HepG2 (cell line): ENCODE measurements around the gene TRMT112. TPM values are rescaled to one million over a fixed set of nuclear protein-coding genes. Genes with fewer than 3 reads are reported as not detected.

Experiments
- ATAC-seq: fragments of 200-7000 bp; cut with Tn5 transposase; 3 replicates; pipeline ENCODE4 v1.9.1; 2020; ENCODE audit warnings: mild to moderate bottlenecking, moderate library complexity
- Bru-seq: library from RNA; stranded (reverse); fragments of 400-500 nt; gene quantifications from one replicate; lab custom pipeline; 2021; lab: Mats Ljungman, UMichigan
- BruChase-seq, 2 experiments: library from RNA; stranded (reverse); fragments of 400-500 nt; gene quantifications; one replicate each; lab custom pipeline; 2021; lab: Mats Ljungman, UMichigan
- BruUV-seq: library from RNA; stranded (reverse); fragments of 400-500 nt; replicated peaks from 2 replicates; lab custom pipeline; 2021; lab: Mats Ljungman, UMichigan
- CTCF ChIA-PET: fragments of 300-600 bp; formaldehyde crosslinking; extraction: SDS; loops from one replicate; lab custom pipeline; 2021; ENCODE audit warnings: low total read pairs, inconsistent platforms, low intra/inter-chr PET ratio; lab: Yijun Ruan, JAX
- POLR2A ChIA-PET: fragments of 350-600 bp; sonication (Branson Sonifier 250); formaldehyde crosslinking; loops from one replicate; lab custom pipeline; 2020; ENCODE audit warnings: antibody characterized with exemption, inconsistent platforms; lab: Yijun Ruan, JAX
- DNase-seq: peaks from one replicate; pipeline ENCODE4 v3.0.0-alpha.2; 2015; ENCODE audit warnings: low spot score
- FAIRE-seq: peaks from 3 replicates; lab custom pipeline; 2011; peaks lifted over from hg19 to GRCh38; lab: Jason Lieb, UNC
- H2AFZ ChIP-seq: one replicate; pipeline ENCODE4 v1.6.1; 2011; ENCODE audit warnings: low read length, inconsistent platforms
- H3K27ac ChIP-seq: fragments of 300-600 bp; 3 replicates; pipeline ENCODE4 v1.8.0; 2011; ENCODE audit warnings: mixed run types, mild to moderate bottlenecking, mixed read lengths, low read length, inconsistent platforms; ENCODE audit not compliant: insufficient read depth; ENCODE audit errors: extremely low read length
- H3K27me3 ChIP-seq, 2 experiments: fragments of 200-600 bp in 1 of 2; 2 replicates in 1 of 2; 3 replicates in 1 of 2; pipeline versions ENCODE4 v1.6.0 to v1.8.0; 2011; ENCODE audit warnings: low read length in 2 of 2, mild to moderate bottlenecking in 2 of 2, moderate library complexity in 2 of 2, inconsistent platforms in 1 of 2; ENCODE audit not compliant: insufficient read depth in 2 of 2, control insufficient read depth in 1 of 2
- H3K36me3 ChIP-seq, 2 experiments: fragments of 200-600 bp in 1 of 2; replicated peaks in 1 of 2; 2 replicates in 1 of 2; 3 replicates in 1 of 2; pipeline versions ENCODE4 v1.5.1 to v1.8.0; 2011; ENCODE audit warnings: low read length in 2 of 2, inconsistent platforms in 1 of 2; ENCODE audit not compliant: insufficient read depth in 2 of 2, control insufficient read depth in 1 of 2
- H3K4me1 ChIP-seq: 2 replicates; pipeline ENCODE4 v1.5.1; 2012; ENCODE audit warnings: low read length, inconsistent platforms; ENCODE audit not compliant: insufficient read depth
- H3K4me2 ChIP-seq: 2 replicates; pipeline ENCODE4 v1.6.0; 2011; ENCODE audit warnings: low read depth, low read length, inconsistent platforms
- H3K4me3 ChIP-seq, 3 experiments: fragments of 200-600 bp in 1 of 3; sonication (generic), shearing (Covaris generic) in 1 of 3; replicated peaks in 1 of 3; 2 replicates each; pipeline ENCODE4 v1.5.1; 2011 to 2016; ENCODE audit warnings: low read length in 3 of 3, inconsistent platforms in 2 of 3, low read depth in 2 of 3, mild to moderate bottlenecking in 2 of 3, control low read depth in 1 of 3, mixed read lengths in 1 of 3; ENCODE audit not compliant: insufficient read depth in 1 of 3
- H3K79me2 ChIP-seq: one replicate; pipeline ENCODE4 v1.6.1; 2011; ENCODE audit warnings: low read length, inconsistent platforms; ENCODE audit not compliant: insufficient read depth
- H3K9ac ChIP-seq: 2 replicates; pipeline ENCODE4 v1.6.0; 2011; ENCODE audit warnings: mild to moderate bottlenecking, low read depth, low read length, inconsistent platforms; ENCODE audit not compliant: insufficient read depth
- H3K9me3 ChIP-seq: 2 replicates; pipeline ENCODE4 v1.5.1; 2012; ENCODE audit warnings: mild to moderate bottlenecking, low read length
- H4K20me1 ChIP-seq: 2 replicates; pipeline ENCODE4 v1.6.0; 2011; ENCODE audit warnings: inconsistent platforms, mild to moderate bottlenecking, low read length, moderate library complexity; ENCODE audit not compliant: insufficient read depth
- FOXC1 ChIP-seq: sonication (generic); formaldehyde crosslinking; IDR thresholded peaks from 2 replicates; pipeline ENCODE4 v1.8.0; 2022; ENCODE audit warnings: mild to moderate bottlenecking, missing genetic modification reagents, borderline replicate concordance
- GTF2F1 ChIP-seq: fragments of 150-350 bp; IDR thresholded peaks from 2 replicates; pipeline ENCODE4 v1.6.1; 2014; ENCODE audit warnings: low read length
- WGBS: methylation state at CpG from one replicate; pipeline ENCODE4 v1.1.6; 2017; ENCODE audit warnings: low lambda C conversion rate; 5-methylcytosine and 5-hydroxymethylcytosine counted together
- in situ Hi-C: cut with HindIII; loops from 2 replicates; pipeline ENCODE4 v1.10.0; 2017; ENCODE audit warnings: low pct_unique_long_range_greater_than_20kb; ENCODE audit not compliant: extremely low pct_ligation_motif_present
- intact Hi-C: fragments of 100-400 bp; cut with micrococcal nuclease; formaldehyde crosslinking; loops from one replicate; pipeline ENCODE4 v1.10.0; 2022; ENCODE audit not compliant: unreplicated experiment
- long read RNA-seq, 2 experiments: library from RNA in 1 of 2; library from polyadenylated mRNA in 1 of 2; stranded (forward) in 1 of 2; unstranded in 1 of 2; transcript quantifications; one replicate each; pipeline ENCODE4 v2.0.0, GENCODE V29; 2019 to 2022
- polyA minus RNA-seq, 3 experiments: library from RNA; depleted of rRNA, polyadenylated mRNA; stranded (reverse); fragments of >200 nt; gene quantifications; 2 replicates each; pipeline ENCODE4 v1.2.3, GENCODE V29; 2011; ENCODE audit warnings: low replicate concordance in 1 of 3
- polyA plus RNA-seq, 8 experiments: library from polyadenylated mRNA; depleted of rRNA in 3 of 8; stranded (reverse) in 7 of 8; unstranded in 1 of 8; fragments of >200 nt; fragmentation: Illumina TruSeq in 4 of 8; extraction: Trizol in 4 of 8; gene quantifications; 2 replicates each; pipeline versions ENCODE4 v1.2.1 to v1.2.3, GENCODE V29; 2011 to 2016; ENCODE audit warnings: low read depth in 4 of 8, missing spikeins in 1 of 8, mixed read lengths in 1 of 8; ENCODE audit not compliant: insufficient read depth in 1 of 8
- total RNA-seq, 5 experiments: library from RNA; depleted of rRNA; stranded (reverse); fragments of >200 nt; fragmentation: Illumina TruSeq; extraction: Trizol; gene quantifications; 2 replicates each; pipeline ENCODE4 v1.2.3, GENCODE V29; 2016; ENCODE audit warnings: low read depth in 1 of 5
- TF ChIP-seq, protein P1 (sequence below): sonication (generic); formaldehyde crosslinking; IDR thresholded peaks from 2 replicates; pipeline ENCODE4; 2020; ENCODE audit warnings: missing genetic modification reagents, mild to moderate bottlenecking, borderline replicate concordance
- TF ChIP-seq, protein P2 (sequence below): sonication (generic); formaldehyde crosslinking; IDR thresholded peaks from 2 replicates; pipeline ENCODE4 v1.4.0; 2020; ENCODE audit warnings: missing genetic modification reagents, low read depth, mild to moderate bottlenecking, borderline replicate concordance
- TF ChIP-seq, protein P3 (sequence below): sonication (generic); formaldehyde crosslinking; IDR thresholded peaks from 2 replicates; pipeline ENCODE4 v1.8.1; 2022; ENCODE audit warnings: low read depth, mild to moderate bottlenecking, missing genetic modification reagents

Gene TRMT112
- total RNA-seq (2016; rRNA removed; fragmentation: Illumina TruSeq; extraction: Trizol) (409 and 492 TPM in 2 replicates), polyA plus RNA-seq (2011; rRNA removed) (151 and 186 TPM in 2 replicates), polyA minus RNA-seq (2011; rRNA and poly(A)+ RNA removed; ENCODE audit: low replicate concordance) (77.3 and 151 TPM in 2 replicates), Bru-seq, nascent RNA (percentile 92 among the genes with signal in this experiment), BruChase-seq, experiment 1, labeled RNA remaining after a 6-hour chase (percentile 99 among the genes with signal in this experiment), BruChase-seq, experiment 2, labeled RNA remaining after a 2-hour chase (percentile 97 among the genes with signal in this experiment)
- 143 and 170 TPM in 2 replicates for total RNA-seq (2016; cell fraction: cytosol; rRNA removed; fragmentation: Illumina TruSeq; extraction: Trizol; ENCODE audit: low read depth)
- 431 and 531 TPM in 2 replicates for total RNA-seq (2016; cell fraction: insoluble cytoplasmic fraction; rRNA removed; fragmentation: Illumina TruSeq; extraction: Trizol)
- 166 and 190 TPM in 2 replicates for total RNA-seq (2016; cell fraction: membrane; rRNA removed; fragmentation: Illumina TruSeq; extraction: Trizol)
- total RNA-seq (2016; cell fraction: nucleus; rRNA removed; fragmentation: Illumina TruSeq; extraction: Trizol), result 130 and 144 TPM in 2 replicates
- polyA plus RNA-seq (2011; cell fraction: cytosol; rRNA removed), result 301 and 330 TPM in 2 replicates
- 78.5 and 80.8 TPM in 2 replicates for polyA plus RNA-seq (2011; cell fraction: nucleus; rRNA removed)
- 233 and 237 TPM in 2 replicates for polyA plus RNA-seq (2012)
- 138 and 154 TPM in 2 replicates for polyA plus RNA-seq (2016; cell fraction: cytosol; fragmentation: Illumina TruSeq; extraction: Trizol; ENCODE audit: low read depth)
- 410 and 435 TPM in 2 replicates for polyA plus RNA-seq (2016; cell fraction: insoluble cytoplasmic fraction; fragmentation: Illumina TruSeq; extraction: Trizol; ENCODE audit: low read depth)
- polyA plus RNA-seq (2016; cell fraction: membrane; fragmentation: Illumina TruSeq; extraction: Trizol; ENCODE audit: low read depth), result 153 and 156 TPM in 2 replicates
- 204 and 210 TPM in 2 replicates for polyA plus RNA-seq (2016; cell fraction: nucleus; fragmentation: Illumina TruSeq; extraction: Trizol; ENCODE audit: insufficient read depth, low read depth)
- polyA minus RNA-seq (2011; cell fraction: cytosol; rRNA and poly(A)+ RNA removed), result 51.7 and 73.4 TPM in 2 replicates
- polyA minus RNA-seq (2011; cell fraction: nucleus; rRNA and poly(A)+ RNA removed), result 24.2 and 30.1 TPM in 2 replicates
- long read RNA-seq, experiment 1, transcript TRMT112-201 (4 exons, 561 nt), result minor isoform, 7 of 227 reads
- long read RNA-seq, experiment 1, transcript TRMT112-206 (4 exons, 1,106 nt), result major isoform, 212 of 227 reads
- long read RNA-seq, experiment 1, partial matches to known transcripts, result 0 of 227 reads
- long read RNA-seq, experiment 1, other reads (novel, unspliced or antisense), result 1 of 227 reads
- long read RNA-seq, experiment 2, transcript TRMT112-205 (3 exons, 659 nt), result minor isoform, 5 of 233 reads
- long read RNA-seq, experiment 2, transcript TRMT112-203 (3 exons, 823 nt), result minor isoform, 17 of 233 reads
- long read RNA-seq, experiment 2, transcript TRMT112-206 (4 exons, 1,106 nt), result major isoform, 199 of 233 reads
- long read RNA-seq, experiment 2, partial matches to known transcripts, result 0 of 233 reads
- long read RNA-seq, experiment 2, other reads (novel, unspliced or antisense), result 5 of 233 reads

DNA sequence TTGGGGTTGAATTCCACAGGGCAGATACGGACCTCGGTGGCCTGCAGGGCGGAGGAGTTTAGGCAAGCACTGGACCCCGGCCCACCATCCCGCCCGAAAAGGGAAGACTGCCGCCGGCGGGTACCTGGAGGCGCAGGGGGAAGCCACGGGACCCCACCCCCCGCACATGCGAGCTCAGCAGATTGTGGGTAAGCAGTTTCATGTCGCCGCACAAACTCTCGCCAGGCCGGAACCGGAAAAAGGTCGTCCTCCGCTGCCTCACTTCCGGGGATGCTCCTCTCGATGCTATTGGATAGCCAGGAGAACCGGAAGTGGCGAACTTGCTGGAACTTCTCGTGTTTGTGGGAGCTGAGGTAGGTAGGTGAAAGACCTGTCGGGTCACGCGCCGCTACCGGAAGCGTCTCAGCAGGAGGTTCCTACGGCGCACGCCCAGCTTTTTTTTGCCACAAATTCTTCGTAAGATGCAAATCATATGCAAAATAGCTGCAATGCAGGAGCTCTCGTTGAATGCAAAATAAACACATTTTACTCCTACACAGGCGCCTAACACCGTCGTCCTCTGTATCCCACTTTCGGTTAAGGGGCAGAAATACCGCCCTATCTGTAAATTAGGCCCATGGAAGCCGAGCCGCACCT is at the start of gene TRMT112:
Gene TRMT112, minus strand, starts transcription at position 235 of the 636 bp plus-strand sequence. Its CDS starts 33 bp downstream, at position 202.
- CTCF ChIA-PET, result interaction anchor here (0.7 kb wide), 1 partner anchor 38 kb away, joined by 4 read pairs; no protein-coding TSS in a partner anchor
- in situ Hi-C loops (no loop called here), intact Hi-C loops (loop anchor here (2.0 kb wide), 1 partner anchor 41 kb away; the partner anchor contains the start of gene RPS6KA4)
- H3K79me2 ChIP-seq, result peaks cover 15% of the 10 kb centered on the region
- DNase-seq (peak; percentile 99), ATAC-seq (peak; percentile 87), FAIRE-seq (peak; percentile 99)
- peak within 1 kb of the TSS; percentile 94 for H3K9ac ChIP-seq
- H3K36me3 ChIP-seq, result peaks cover 1 to 33% of the 10 kb centered on the region in 2 experiments; a peak in 3 of 5 replicates
- H3K4me1 ChIP-seq, result peaks cover 22% of the 10 kb centered on the region
- no peaks in the 10 kb centered on the region for H3K9me3 ChIP-seq
- H4K20me1 ChIP-seq, result no peaks in the 10 kb centered on the region
- no peaks in the 10 kb centered on the region; a peak in 1 of 5 replicates for H3K27me3 ChIP-seq
- no peak within 1 kb of the TSS for H2AFZ ChIP-seq
- no TSS peak for BruUV-seq
- peak within 1 kb of the TSS; percentile 98 for H3K27ac ChIP-seq
- POLR2A ChIA-PET, result interaction anchor here (0.6 to 4.5 kb wide), 27 partner anchors 8 to 461 kb away, joined by 3 to 103 read pairs (median 6); partner anchors contain the start of genes BAD, CATSPERZ, ESRRA and FKBP2
- H3K4me3 ChIP-seq, result peak within 1 kb of the TSS; percentile 97 to 99 (median 99)
- H3K4me2 ChIP-seq, result peak within 1 kb of the TSS; percentile 99
- WGBS, result 2% methylated on average over 19 of the region's 43 CpGs
- TF ChIP-seq, protein P1, sequence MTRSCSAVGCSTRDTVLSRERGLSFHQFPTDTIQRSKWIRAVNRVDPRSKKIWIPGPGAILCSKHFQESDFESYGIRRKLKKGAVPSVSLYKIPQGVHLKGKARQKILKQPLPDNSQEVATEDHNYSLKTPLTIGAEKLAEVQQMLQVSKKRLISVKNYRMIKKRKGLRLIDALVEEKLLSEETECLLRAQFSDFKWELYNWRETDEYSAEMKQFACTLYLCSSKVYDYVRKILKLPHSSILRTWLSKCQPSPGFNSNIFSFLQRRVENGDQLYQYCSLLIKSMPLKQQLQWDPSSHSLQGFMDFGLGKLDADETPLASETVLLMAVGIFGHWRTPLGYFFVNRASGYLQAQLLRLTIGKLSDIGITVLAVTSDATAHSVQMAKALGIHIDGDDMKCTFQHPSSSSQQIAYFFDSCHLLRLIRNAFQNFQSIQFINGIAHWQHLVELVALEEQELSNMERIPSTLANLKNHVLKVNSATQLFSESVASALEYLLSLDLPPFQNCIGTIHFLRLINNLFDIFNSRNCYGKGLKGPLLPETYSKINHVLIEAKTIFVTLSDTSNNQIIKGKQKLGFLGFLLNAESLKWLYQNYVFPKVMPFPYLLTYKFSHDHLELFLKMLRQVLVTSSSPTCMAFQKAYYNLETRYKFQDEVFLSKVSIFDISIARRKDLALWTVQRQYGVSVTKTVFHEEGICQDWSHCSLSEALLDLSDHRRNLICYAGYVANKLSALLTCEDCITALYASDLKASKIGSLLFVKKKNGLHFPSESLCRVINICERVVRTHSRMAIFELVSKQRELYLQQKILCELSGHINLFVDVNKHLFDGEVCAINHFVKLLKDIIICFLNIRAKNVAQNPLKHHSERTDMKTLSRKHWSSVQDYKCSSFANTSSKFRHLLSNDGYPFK (CRISPR knock-in tag), result peak; percentile 76; the same call in 1 of the 2 replicates
- TF ChIP-seq, protein P2, sequence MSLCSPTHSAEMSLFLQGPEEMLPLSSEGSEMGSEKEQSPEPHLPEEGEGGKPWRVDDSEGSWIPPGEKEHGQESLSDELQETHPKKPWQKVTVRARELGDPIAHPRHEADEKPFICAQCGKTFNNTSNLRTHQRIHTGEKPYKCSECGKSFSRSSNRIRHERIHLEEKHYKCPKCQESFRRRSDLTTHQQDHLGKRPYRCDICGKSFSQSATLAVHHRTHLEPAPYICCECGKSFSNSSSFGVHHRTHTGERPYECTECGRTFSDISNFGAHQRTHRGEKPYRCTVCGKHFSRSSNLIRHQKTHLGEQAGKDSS (CRISPR knock-in tag), result 0 out of 2 replicates have a peak, but pooled peaks have one; percentile 25
- no peak for TF ChIP-seq GTF2F1
- no peak for TF ChIP-seq FOXC1
- TF ChIP-seq, protein P3, sequence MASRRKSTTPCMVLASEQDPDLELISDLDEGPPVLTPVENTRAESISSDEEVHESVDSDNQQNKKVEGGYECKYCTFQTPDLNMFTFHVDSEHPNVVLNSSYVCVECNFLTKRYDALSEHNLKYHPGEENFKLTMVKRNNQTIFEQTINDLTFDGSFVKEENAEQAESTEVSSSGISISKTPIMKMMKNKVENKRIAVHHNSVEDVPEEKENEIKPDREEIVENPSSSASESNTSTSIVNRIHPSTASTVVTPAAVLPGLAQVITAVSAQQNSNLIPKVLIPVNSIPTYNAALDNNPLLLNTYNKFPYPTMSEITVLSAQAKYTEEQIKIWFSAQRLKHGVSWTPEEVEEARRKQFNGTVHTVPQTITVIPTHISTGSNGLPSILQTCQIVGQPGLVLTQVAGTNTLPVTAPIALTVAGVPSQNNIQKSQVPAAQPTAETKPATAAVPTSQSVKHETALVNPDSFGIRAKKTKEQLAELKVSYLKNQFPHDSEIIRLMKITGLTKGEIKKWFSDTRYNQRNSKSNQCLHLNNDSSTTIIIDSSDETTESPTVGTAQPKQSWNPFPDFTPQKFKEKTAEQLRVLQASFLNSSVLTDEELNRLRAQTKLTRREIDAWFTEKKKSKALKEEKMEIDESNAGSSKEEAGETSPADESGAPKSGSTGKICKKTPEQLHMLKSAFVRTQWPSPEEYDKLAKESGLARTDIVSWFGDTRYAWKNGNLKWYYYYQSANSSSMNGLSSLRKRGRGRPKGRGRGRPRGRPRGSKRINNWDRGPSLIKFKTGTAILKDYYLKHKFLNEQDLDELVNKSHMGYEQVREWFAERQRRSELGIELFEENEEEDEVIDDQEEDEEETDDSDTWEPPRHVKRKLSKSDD (CRISPR knock-in tag), result no peak
